ENCODE results near the gene TMEM266.

The TMEM266 gene

GRCh38 chr15:76117181-76117580, 57.4 kb downstream of the TMEM266 start:
- H3K4me3 ChIP-seq (replicated peaks; ENCODE audit: low read depth, low read length), result no peak overlapping the region
- no peak for TF ChIP-seq CTCF (IDR thresholded peaks at IDR 0.05; ENCODE audit: low read depth, low read length, missing control alignments)
- no peak for DNase-seq (ENCODE audit: extremely low read depth, low read depth)

- no peak overlapping the region for H3K4me3 ChIP-seq (replicated peaks; ENCODE audit: low read depth, low read length)
- TF ChIP-seq CTCF (IDR thresholded peaks at IDR 0.05; ENCODE audit: low read depth, low read length, missing control alignments), result no peak
- DNase-seq (ENCODE audit: extremely low read depth, low read depth), result no peak
Measured at GRCh38 chr15:76118767-76119166, 59.0 kb downstream of the TMEM266 start.

DNA sequence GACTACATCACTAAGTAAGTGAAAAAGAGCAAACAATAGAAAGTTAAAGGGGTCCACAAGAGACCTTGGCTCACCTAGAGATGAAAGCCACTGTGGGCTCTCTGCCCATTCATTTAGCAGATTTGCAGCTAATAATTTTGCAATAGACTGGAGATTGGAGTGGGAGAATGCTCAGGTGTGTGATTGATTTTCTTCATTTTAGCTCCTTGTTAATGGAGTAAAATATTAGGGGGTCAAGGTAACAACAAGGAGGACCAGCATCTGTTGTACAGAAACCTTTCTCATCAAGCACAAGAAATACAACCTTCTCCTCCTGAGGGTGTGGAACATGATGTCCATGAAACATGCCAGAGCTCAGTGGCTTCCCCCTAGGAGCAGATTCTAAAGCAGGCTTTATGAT, 63.2 kb downstream of the TMEM266 start:
- no peak overlapping the region for H3K4me3 ChIP-seq (replicated peaks; ENCODE audit: low read depth, low read length)
- no peak for DNase-seq (ENCODE audit: extremely low read depth, low read depth)
- no peak for TF ChIP-seq CTCF (IDR thresholded peaks at IDR 0.05; ENCODE audit: low read depth, low read length, missing control alignments)

DNA sequence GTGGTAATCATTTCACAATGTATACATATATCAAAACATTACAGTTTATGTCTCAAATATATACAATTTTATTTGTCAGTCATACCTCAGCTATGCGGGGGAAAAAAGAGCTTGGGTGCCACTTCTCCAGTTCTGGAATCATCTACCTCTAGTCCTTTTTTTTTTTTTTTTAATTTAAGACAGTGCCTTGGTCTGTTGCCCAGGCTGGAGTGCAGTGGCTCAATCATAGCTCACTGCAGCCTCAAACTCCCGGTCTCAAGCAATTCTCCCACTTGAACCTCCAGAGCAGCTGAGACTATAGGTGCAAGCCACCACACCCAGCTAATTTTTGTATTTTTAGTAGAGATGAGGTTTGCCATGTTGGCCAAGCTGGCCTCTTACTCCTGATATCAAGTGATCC, 67.4 kb downstream of the TMEM266 start:
- H3K4me3 ChIP-seq (replicated peaks; ENCODE audit: low read depth, low read length), result no peak overlapping the region
- TF ChIP-seq CTCF (IDR thresholded peaks at IDR 0.05; ENCODE audit: low read depth, low read length, missing control alignments), result no peak
- no peak for DNase-seq (ENCODE audit: extremely low read depth, low read depth)

DNA sequence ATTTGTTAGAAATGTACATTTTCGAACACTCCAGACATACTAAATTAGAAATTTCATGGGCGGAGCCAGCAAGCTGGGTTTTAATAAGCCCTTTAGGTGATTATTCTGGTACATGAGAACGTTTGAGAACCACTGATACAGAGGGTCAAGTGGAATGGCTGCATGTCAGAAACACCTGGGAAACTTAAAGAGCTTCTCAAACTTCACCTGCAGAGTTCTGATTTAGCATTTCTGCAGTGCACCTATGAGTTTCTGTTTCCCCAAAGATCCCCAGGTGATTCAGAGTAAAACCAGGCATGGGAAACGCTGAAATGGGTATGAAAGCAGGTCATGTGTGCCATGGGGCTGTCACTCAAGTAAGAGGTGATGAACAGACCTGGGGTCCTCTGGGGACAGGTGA, 68.1 kb downstream of the TMEM266 start:
- no peak overlapping the region for H3K4me3 ChIP-seq (replicated peaks; ENCODE audit: low read depth, low read length)
- DNase-seq (ENCODE audit: extremely low read depth, low read depth), result no peak
- no peak for TF ChIP-seq CTCF (IDR thresholded peaks at IDR 0.05; ENCODE audit: low read depth, low read length, missing control alignments)

- TF ChIP-seq CTCF (IDR thresholded peaks at IDR 0.05; ENCODE audit: low read depth, low read length, missing control alignments), result no peak
- no peak overlapping the region for H3K4me3 ChIP-seq (replicated peaks; ENCODE audit: low read depth, low read length)
- DNase-seq (ENCODE audit: extremely low read depth, low read depth), result no peak
Measured at GRCh38 chr15:76134537-76134936, 74.8 kb downstream of the TMEM266 start.

DNA sequence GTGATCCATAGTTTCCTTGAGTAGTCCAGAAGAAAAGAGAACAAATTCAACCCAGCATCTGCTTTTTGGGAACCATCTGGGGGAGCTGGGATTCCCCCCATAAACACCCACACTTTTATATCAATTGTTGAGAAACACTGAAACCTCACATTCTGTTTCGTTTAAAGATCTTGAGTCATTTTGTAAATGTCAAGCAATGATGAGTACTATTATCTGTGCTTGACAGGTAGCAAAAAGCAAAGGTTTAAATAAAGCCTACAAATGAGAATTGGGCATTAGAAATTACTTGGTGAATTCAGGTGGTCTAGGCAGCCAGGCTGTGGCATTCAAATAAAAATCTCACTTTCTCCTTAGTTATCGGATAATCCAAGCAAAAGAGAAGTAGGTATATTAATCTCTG, 75.7 kb downstream of the TMEM266 start:
- H3K4me3 ChIP-seq (replicated peaks; ENCODE audit: low read depth, low read length), result no peak overlapping the region
- TF ChIP-seq CTCF (IDR thresholded peaks at IDR 0.05; ENCODE audit: low read depth, low read length, missing control alignments), result no peak
- no peak for DNase-seq (ENCODE audit: extremely low read depth, low read depth)

Data from HFF-Myc (cell line).